ENCODE measurements around the gene CBLL2. TPM values are rescaled to one million over a fixed set of nuclear protein-coding genes. Genes with fewer than 3 reads are reported as not detected.

The CBLL2 gene
- total and polyA plus RNA-seq, 10 of the 15 experiments (the other 5 are each of a cell fraction or from before 2014, with no cell fraction given): 0.12 to 0.17 TPM; not detected in 8

DNA sequence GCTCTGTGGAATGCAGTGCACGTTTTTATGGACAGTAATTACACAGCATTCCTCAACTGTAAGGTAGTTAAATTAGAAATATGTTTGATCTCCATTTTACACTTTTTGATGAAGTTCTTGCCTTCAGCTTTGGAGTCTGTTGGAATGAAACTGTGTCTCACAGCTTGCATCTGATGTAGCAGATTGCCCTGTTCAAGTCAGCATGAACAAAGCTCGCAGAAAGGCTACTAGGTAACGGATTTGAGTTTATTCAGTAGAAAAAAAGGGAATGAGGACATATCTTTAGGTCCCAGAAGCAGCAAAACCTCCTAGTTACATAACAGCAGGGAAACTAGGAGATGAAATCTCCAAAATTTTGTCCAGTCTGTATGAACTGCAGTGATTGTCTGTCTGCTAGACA lies 24.3 kb upstream of the CBLL2 start:
- Histone ChIP-seq H3K9me3 (replicated peaks; ENCODE audit: control insufficient read depth, insufficient read depth, low read length) (no peaks in the 10 kb centered on the region), H3K4me3 (no peak overlapping the region), H4K20me1 (ENCODE audit: control insufficient read depth, insufficient read depth) (no peaks in the 10 kb centered on the region), H3K36me3 (ENCODE audit: control insufficient read depth in 2 of 2, insufficient read depth in 2 of 2, low read length in 1 of 2) (no peaks in the 10 kb centered on the region), H3K27ac (ENCODE audit: control insufficient read depth, insufficient read depth) (no peak overlapping the region), H3K27me3 (replicated peaks in 1 of 2; ENCODE audit: control insufficient read depth in 2 of 2, insufficient read depth in 2 of 2, low read length in 1 of 2) (no peaks in the 10 kb centered on the region), H2AFZ (ENCODE audit: control insufficient read depth, low read depth, low read length) (no peak overlapping the region), H3K4me2 (ENCODE audit: control insufficient read depth, insufficient read depth) (no peak overlapping the region), H3K9ac (ENCODE audit: control insufficient read depth, insufficient read depth, low read length) (no peak overlapping the region), H3K4me1 (ENCODE audit: control insufficient read depth, insufficient read depth, low read length) (no peaks in the 10 kb centered on the region), H3K79me2 (ENCODE audit: control insufficient read depth, insufficient read depth, low read length) (no peaks in the 10 kb centered on the region)
- SMC1A ChIA-PET (ENCODE audit: uncharacterized antibody, unreplicated experiment): interaction anchor here (1.2 kb wide), 1 partner anchor 113 kb away, joined by 4 read pairs; no protein-coding TSS in a partner anchor
- WGBS (ENCODE audit: insufficient coverage, insufficient replicate concordance, low lambda C conversion rate, missing lambda C conversion rate): 0% methylated on average over 3 of the region's 3 CpGs
- POLR2A ChIA-PET: no interaction called here
- RAD21 ChIA-PET (ENCODE audit: unreplicated experiment): interaction anchor here (1.0 kb wide), 1 partner anchor 17 kb away, joined by 3 read pairs; no protein-coding TSS in a partner anchor
- CTCF ChIA-PET: interaction anchor here (1.4 kb wide), 1 partner anchor 263 kb away, joined by 3 read pairs; no protein-coding TSS in a partner anchor
- ATAC-seq (no peak), FAIRE-seq (no peak), DNase-seq (ENCODE audit: low read depth, low spot score) (no peak)
- no TSS peak for BruUV-seq (replicated peaks)
- intact Hi-C loops (cut with micrococcal nuclease; ENCODE audit: unreplicated experiment): no loop called here
- in situ Hi-C loops (cut with MboI): no loop called here
- TF ChIP-seq FOS (IDR thresholded peaks at IDR 0.05; ENCODE audit: borderline replicate concordance, extremely low read depth, insufficient read length) (no peak), RB1 (IDR thresholded peaks at IDR 0.05; ENCODE audit: borderline replicate concordance) (no peak), POU2F2 (IDR thresholded peaks at IDR 0.05; ENCODE audit: borderline replicate concordance, low read depth, low read length) (no peak), CHD2 (IDR thresholded peaks at IDR 0.05; ENCODE audit: borderline replicate concordance, low read depth, low read length) (no peak), ZNF274 (IDR thresholded peaks at IDR 0.05; ENCODE audit: insufficient read depth, insufficient read length) (no peak), BHLHE40 (IDR thresholded peaks at IDR 0.05; ENCODE audit: borderline replicate concordance in 1 of 2, low read depth in 2 of 2, low read length in 1 of 2) (no peak), CHD4 (IDR thresholded peaks at IDR 0.05) (no peak), ATF7 (IDR thresholded peaks at IDR 0.05; ENCODE audit: low read depth) (no peak), GATAD2B (conservative IDR thresholded peaks at IDR 0.05; ENCODE audit: low read depth) (no peak), CREB1 (IDR thresholded peaks at IDR 0.05; ENCODE audit: low read depth) (no peak), ETV6 (conservative IDR thresholded peaks at IDR 0.05 in 1 of 2, IDR thresholded peaks at IDR 0.05 in 1 of 2; ENCODE audit: borderline replicate concordance in 1 of 2, low read depth in 1 of 2) (no peak)
- TF ChIP-seq, protein P1, sequence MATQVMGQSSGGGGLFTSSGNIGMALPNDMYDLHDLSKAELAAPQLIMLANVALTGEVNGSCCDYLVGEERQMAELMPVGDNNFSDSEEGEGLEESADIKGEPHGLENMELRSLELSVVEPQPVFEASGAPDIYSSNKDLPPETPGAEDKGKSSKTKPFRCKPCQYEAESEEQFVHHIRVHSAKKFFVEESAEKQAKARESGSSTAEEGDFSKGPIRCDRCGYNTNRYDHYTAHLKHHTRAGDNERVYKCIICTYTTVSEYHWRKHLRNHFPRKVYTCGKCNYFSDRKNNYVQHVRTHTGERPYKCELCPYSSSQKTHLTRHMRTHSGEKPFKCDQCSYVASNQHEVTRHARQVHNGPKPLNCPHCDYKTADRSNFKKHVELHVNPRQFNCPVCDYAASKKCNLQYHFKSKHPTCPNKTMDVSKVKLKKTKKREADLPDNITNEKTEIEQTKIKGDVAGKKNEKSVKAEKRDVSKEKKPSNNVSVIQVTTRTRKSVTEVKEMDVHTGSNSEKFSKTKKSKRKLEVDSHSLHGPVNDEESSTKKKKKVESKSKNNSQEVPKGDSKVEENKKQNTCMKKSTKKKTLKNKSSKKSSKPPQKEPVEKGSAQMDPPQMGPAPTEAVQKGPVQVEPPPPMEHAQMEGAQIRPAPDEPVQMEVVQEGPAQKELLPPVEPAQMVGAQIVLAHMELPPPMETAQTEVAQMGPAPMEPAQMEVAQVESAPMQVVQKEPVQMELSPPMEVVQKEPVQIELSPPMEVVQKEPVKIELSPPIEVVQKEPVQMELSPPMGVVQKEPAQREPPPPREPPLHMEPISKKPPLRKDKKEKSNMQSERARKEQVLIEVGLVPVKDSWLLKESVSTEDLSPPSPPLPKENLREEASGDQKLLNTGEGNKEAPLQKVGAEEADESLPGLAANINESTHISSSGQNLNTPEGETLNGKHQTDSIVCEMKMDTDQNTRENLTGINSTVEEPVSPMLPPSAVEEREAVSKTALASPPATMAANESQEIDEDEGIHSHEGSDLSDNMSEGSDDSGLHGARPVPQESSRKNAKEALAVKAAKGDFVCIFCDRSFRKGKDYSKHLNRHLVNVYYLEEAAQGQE (IDR thresholded peaks at IDR 0.05; ENCODE audit: low read depth, low read length): no peak
- TF ChIP-seq, protein P2, sequence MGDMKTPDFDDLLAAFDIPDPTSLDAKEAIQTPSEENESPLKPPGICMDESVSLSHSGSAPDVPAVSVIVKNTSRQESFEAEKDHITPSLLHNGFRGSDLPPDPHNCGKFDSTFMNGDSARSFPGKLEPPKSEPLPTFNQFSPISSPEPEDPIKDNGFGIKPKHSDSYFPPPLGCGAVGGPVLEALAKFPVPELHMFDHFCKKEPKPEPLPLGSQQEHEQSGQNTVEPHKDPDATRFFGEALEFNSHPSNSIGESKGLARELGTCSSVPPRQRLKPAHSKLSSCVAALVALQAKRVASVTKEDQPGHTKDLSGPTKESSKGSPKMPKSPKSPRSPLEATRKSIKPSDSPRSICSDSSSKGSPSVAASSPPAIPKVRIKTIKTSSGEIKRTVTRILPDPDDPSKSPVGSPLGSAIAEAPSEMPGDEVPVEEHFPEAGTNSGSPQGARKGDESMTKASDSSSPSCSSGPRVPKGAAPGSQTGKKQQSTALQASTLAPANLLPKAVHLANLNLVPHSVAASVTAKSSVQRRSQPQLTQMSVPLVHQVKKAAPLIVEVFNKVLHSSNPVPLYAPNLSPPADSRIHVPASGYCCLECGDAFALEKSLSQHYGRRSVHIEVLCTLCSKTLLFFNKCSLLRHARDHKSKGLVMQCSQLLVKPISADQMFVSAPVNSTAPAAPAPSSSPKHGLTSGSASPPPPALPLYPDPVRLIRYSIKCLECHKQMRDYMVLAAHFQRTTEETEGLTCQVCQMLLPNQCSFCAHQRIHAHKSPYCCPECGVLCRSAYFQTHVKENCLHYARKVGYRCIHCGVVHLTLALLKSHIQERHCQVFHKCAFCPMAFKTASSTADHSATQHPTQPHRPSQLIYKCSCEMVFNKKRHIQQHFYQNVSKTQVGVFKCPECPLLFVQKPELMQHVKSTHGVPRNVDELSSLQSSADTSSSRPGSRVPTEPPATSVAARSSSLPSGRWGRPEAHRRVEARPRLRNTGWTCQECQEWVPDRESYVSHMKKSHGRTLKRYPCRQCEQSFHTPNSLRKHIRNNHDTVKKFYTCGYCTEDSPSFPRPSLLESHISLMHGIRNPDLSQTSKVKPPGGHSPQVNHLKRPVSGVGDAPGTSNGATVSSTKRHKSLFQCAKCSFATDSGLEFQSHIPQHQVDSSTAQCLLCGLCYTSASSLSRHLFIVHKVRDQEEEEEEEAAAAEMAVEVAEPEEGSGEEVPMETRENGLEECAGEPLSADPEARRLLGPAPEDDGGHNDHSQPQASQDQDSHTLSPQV (IDR thresholded peaks at IDR 0.05): no peak
- TF ChIP-seq, protein P3, sequence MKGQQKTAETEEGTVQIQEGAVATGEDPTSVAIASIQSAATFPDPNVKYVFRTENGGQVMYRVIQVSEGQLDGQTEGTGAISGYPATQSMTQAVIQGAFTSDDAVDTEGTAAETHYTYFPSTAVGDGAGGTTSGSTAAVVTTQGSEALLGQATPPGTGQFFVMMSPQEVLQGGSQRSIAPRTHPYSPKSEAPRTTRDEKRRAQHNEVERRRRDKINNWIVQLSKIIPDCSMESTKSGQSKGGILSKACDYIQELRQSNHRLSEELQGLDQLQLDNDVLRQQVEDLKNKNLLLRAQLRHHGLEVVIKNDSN (IDR thresholded peaks at IDR 0.05; ENCODE audit: borderline replicate concordance, extremely low read length, insufficient read depth, low read depth, low read length): no peak

Data from GM12878 (cell line).